Neuronal stem cell (in vitro differentiated cells): ENCODE measurements around the gene LRRC59.

Source experiments
- DNase-seq: peaks from one replicate; pipeline ENCODE4 v3.0.0-alpha.2; 2013; ENCODE audit warnings: low spot score
- H2AFZ ChIP-seq: one replicate; pipeline ENCODE4 v1.6.1; 2013; ENCODE audit warnings: mild to moderate bottlenecking, low read length, inconsistent platforms
- H2AK5ac ChIP-seq: 2 replicates; pipeline ENCODE4 v1.6.1; 2013; ENCODE audit warnings: low read depth, mild to moderate bottlenecking, inconsistent platforms, low read length, moderate library complexity, mixed read lengths
- H2BK120ac ChIP-seq: 2 replicates; pipeline ENCODE4 v1.6.1; 2013; ENCODE audit warnings: low read depth, mild to moderate bottlenecking, inconsistent platforms, low read length, moderate library complexity, mixed read lengths
- H2BK12ac ChIP-seq: one replicate; pipeline ENCODE4 v1.6.1; 2013; ENCODE audit warnings: low read length, inconsistent platforms
- H2BK15ac ChIP-seq: 2 replicates; pipeline ENCODE4 v1.6.1; 2013; ENCODE audit warnings: mild to moderate bottlenecking, low read length, inconsistent platforms, mixed read lengths
- H2BK5ac ChIP-seq: one replicate; pipeline ENCODE4 v1.6.1; 2013; ENCODE audit warnings: inconsistent platforms, mild to moderate bottlenecking, low read length, moderate library complexity
- H3K14ac ChIP-seq: one replicate; pipeline ENCODE4 v1.6.1; 2013; ENCODE audit warnings: low read length, inconsistent platforms
- H3K18ac ChIP-seq: 2 replicates; pipeline ENCODE4 v1.6.1; 2013; ENCODE audit warnings: low read length, inconsistent platforms
- H3K23ac ChIP-seq: 2 replicates; pipeline ENCODE4 v1.6.1; 2013; ENCODE audit warnings: low read depth, mild to moderate bottlenecking, mixed read lengths, low read length, inconsistent platforms; ENCODE audit not compliant: poor library complexity
- H3K27ac ChIP-seq: replicated peaks from 3 replicates; pipeline ENCODE4 v1.5.1; 2013; ENCODE audit warnings: low read length, inconsistent platforms
- H3K27me3 ChIP-seq, 3 experiments: 2 replicates each; pipeline ENCODE4 v1.6.1; 2013; ENCODE audit warnings: low read length in 3 of 3, mild to moderate bottlenecking in 2 of 3, inconsistent platforms in 1 of 3, low read depth in 1 of 3, mixed read lengths in 1 of 3, moderate library complexity in 1 of 3; ENCODE audit not compliant: control insufficient read depth in 3 of 3, insufficient read depth in 3 of 3
- H3K36me3 ChIP-seq, 2 donors: replicated peaks in 1 of 2; 2 replicates each; pipeline ENCODE4 v1.6.1; 2013; ENCODE audit warnings: low read length in 2 of 2; ENCODE audit not compliant: control insufficient read depth in 2 of 2, insufficient read depth in 2 of 2
- H3K4ac ChIP-seq: 2 replicates; pipeline ENCODE4 v1.6.1; 2013; ENCODE audit warnings: inconsistent platforms, mild to moderate bottlenecking, low read length, moderate library complexity
- H3K4me1 ChIP-seq, 2 donors: 1 replicate in 1 of 2; 2 replicates in 1 of 2; pipeline ENCODE4 v1.6.1; 2013; ENCODE audit warnings: low read length in 2 of 2, low read depth in 1 of 2; ENCODE audit not compliant: control insufficient read depth in 2 of 2, insufficient read depth in 1 of 2
- H3K4me2 ChIP-seq: one replicate; pipeline ENCODE4 v1.6.1; 2013; ENCODE audit warnings: mild to moderate bottlenecking, low read length, inconsistent platforms; ENCODE audit not compliant: insufficient read depth, poor library complexity, severe bottlenecking
- H3K4me3 ChIP-seq, 2 donors: 2 replicates each; pipeline ENCODE4 v1.5.1; 2013; ENCODE audit warnings: low read length in 2 of 2, mild to moderate bottlenecking in 2 of 2, inconsistent platforms in 1 of 2, moderate library complexity in 1 of 2
- H3K79me1 ChIP-seq: one replicate; pipeline ENCODE4 v1.6.1; 2013; ENCODE audit warnings: low read depth, mild to moderate bottlenecking, inconsistent platforms, low read length, moderate library complexity
- H3K9ac ChIP-seq: one replicate; pipeline ENCODE4 v1.6.1; 2013; ENCODE audit warnings: mild to moderate bottlenecking, low read depth, low read length, inconsistent platforms; ENCODE audit not compliant: poor library complexity
- H3K9me3 ChIP-seq, 2 donors: replicated peaks in 1 of 2; 2 replicates each; pipeline versions ENCODE3 to v1.6.1; 2013; ENCODE audit warnings: low read length in 2 of 2, mild to moderate bottlenecking in 2 of 2, inconsistent platforms in 1 of 2, low read depth in 1 of 2, mixed read lengths in 1 of 2, moderate library complexity in 1 of 2; ENCODE audit not compliant: control insufficient read depth in 2 of 2, insufficient read depth in 1 of 2
- H4K8ac ChIP-seq: one replicate; pipeline ENCODE4 v1.6.1; 2013; ENCODE audit warnings: low read depth, mild to moderate bottlenecking, inconsistent platforms, low read length, moderate library complexity
- H4K91ac ChIP-seq: one replicate; pipeline ENCODE4 v1.6.1; 2013; ENCODE audit warnings: low read length, low read depth, mild to moderate bottlenecking, inconsistent platforms; ENCODE audit not compliant: poor library complexity
- WGBS, 2 donors: extraction: QIAGEN DNeasy Blood & Tissue Kit; methylation state at CpG; one replicate each; pipeline ENCODE4 v1.1.7; 2013; ENCODE audit warnings: missing lambda C conversion rate in 2 of 2, mixed read lengths in 1 of 2; ENCODE audit not compliant: insufficient read length in 2 of 2, insufficient replicate concordance in 1 of 2; ENCODE audit errors: extremely low coverage in 2 of 2; 5-methylcytosine and 5-hydroxymethylcytosine counted together

Gene LRRC59

DNA sequence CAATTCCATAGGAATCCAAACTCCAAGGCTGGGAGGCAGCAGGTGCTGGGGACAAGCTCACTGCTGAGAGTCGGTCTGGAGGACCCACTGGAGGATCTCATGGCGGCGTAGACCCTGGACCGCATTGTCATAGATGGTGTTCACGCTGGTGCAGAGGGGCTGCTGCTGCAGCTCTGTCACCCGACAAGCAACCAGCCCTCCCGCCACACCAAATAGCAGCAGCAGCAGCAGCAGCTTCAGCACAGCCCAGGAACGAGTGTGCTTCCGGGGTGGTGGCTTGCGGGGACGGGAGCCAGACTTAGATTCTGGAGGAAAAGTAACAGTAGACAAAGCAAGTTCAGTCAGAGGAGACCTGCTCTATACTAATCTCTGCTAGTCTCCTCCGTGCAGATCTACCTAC is 14.4 kb downstream of the LRRC59 start:
- DNase-seq: no peak
- Histone ChIP-seq H2BK12ac (no peak overlapping the region), H3K4me2 (no peak overlapping the region), H2BK15ac (no peak overlapping the region), H3K14ac (no peak overlapping the region), H3K4me1 (no peaks in the 10 kb centered on the region), H3K4me3 (no peak overlapping the region), H4K91ac (no peak overlapping the region), H4K8ac (no peak overlapping the region), H2AK5ac (no peak overlapping the region), H3K79me1 (no peaks in the 10 kb centered on the region), H3K27me3 (no peaks in the 10 kb centered on the region), H3K9ac (no peak overlapping the region), H3K27ac (no peak overlapping the region), H2BK120ac (no peak overlapping the region), H2BK5ac (no peak overlapping the region), H3K4ac (no peak overlapping the region), H3K36me3 (peaks cover 60 to 98% of the 10 kb centered on the region in 2 donors), H3K9me3 (no peaks in the 10 kb centered on the region), H2AFZ (no peak overlapping the region), H3K23ac (no peak overlapping the region), H3K18ac (no peak overlapping the region)
- no CpG with 5 or more reads among the region's 12 CpGs for WGBS, 2 donors

DNA sequence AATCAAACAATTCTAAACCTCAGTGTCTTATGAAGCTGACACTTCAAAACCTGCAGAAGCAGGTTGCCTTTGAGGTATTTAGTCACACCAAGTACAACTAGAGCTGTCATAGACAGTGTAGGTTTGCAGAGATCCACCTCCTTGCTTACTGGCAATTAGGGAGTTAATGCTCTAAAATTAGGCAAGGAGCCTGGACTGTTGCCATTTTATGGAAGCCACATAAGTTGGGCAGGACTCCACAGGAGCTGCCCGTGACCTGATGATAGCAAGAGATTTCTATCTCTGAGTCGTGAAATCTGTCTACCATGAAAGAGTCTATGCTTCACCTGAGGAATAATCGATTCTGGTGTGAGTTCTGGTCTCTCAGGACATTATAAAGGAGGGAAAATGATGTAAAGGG is 15.4 kb downstream of the LRRC59 start:
- no CpG with 5 or more reads among the region's 3 CpGs for WGBS, 2 donors
- H3K18ac ChIP-seq: no peak overlapping the region
- no peak for DNase-seq
- peaks cover 53 to 96% of the 10 kb centered on the region in 2 donors for H3K36me3 ChIP-seq
- H3K27ac ChIP-seq: no peak overlapping the region
- no peak overlapping the region for H2AK5ac ChIP-seq
- H3K79me1 ChIP-seq: no peaks in the 10 kb centered on the region
- no peak overlapping the region for H4K8ac ChIP-seq
- H3K9ac ChIP-seq: no peak overlapping the region
- H3K14ac ChIP-seq: no peak overlapping the region
- no peak overlapping the region for H3K23ac ChIP-seq
- no peak overlapping the region for H2BK120ac ChIP-seq
- H2AFZ ChIP-seq: no peak overlapping the region
- no peak overlapping the region for H3K4me2 ChIP-seq
- no peak overlapping the region for H2BK15ac ChIP-seq
- no peaks in the 10 kb centered on the region for H3K27me3 ChIP-seq
- no peak overlapping the region for H3K4ac ChIP-seq
- H3K9me3 ChIP-seq: no peaks in the 10 kb centered on the region
- H4K91ac ChIP-seq: no peak overlapping the region
- no peak overlapping the region for H2BK5ac ChIP-seq
- H2BK12ac ChIP-seq: no peak overlapping the region
- H3K4me1 ChIP-seq: no peaks in the 10 kb centered on the region
- H3K4me3 ChIP-seq: no peak overlapping the region

DNA sequence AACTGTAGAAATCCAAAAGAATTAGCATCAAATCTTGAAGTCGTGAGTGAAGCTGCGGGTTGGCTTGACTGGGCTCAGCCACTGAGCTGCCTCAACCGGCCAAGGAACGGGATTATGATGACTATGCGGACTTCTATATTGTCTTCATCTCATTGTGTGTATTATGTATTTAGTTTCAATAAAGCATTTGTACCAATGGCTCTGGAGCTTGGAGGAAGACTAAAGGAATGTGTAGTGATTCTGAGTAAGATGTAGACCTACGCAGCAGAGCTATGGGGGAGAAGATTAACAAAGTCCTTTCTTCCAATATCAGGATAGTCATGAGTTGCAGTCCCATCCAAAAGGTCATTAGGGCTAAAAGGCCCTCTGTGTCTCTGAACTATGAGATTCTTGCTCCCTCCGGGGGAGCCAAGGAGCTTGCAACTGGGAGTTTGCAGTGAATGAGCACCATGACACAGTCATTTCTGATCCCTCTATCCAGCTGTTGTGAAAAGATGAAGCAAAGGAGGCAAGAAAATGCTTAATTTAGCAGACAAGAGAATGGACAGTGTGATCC is 16.0 kb downstream of the LRRC59 start:
- no peak for DNase-seq

DNA sequence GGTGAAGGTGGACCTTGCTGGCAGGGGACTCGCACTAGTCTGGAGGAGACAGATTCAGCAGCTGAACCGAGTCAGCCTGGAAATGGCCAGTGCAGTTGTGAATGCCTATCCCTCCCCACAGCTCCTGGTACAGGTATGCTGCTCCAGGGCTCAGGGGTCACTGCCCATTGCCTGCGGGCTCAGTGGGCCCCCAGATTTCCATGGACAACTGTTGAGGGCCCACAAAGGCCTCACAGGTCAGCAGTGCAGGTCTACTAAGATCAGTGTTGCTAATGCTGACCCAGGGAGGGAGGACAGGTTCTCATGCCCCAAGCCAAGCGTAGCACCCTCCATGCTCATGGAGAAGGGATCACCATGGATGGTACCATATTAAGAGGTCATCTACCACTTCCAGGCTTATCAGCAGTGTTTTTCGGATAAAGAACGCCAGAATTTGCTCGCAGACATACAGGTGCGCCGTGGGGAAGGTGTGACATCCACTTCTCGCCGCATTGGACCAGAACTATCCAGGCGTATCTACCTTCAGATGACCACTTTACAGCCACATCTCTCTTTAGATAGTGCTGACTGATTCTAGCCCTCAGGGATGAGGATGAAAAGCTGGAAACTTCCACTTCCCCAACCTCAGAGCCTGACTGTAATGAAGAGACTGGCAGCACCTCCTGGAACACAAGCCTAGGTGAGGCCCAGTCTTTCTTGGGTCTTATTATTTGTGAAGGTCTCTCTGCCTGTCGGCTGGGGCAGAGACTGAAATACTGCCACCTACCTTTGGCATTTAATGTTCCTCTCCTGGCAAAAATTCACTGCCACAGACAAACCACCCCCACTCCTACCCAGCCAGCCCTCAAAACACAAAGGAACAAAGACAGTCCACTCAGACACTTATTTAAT is 16.7 kb downstream of the LRRC59 start:
- Histone ChIP-seq H3K79me1 (no peaks in the 10 kb centered on the region), H2BK12ac (no peak overlapping the region), H3K36me3 (peaks cover 51 to 95% of the 10 kb centered on the region in 2 donors), H3K4ac (no peak overlapping the region), H2AFZ (no peak overlapping the region), H3K4me1 (no peaks in the 10 kb centered on the region), H2BK120ac (no peak overlapping the region), H2BK5ac (no peak overlapping the region), H3K18ac (no peak overlapping the region), H3K23ac (no peak overlapping the region), H3K4me2 (no peak overlapping the region), H4K8ac (no peak overlapping the region), H3K9ac (no peak overlapping the region), H3K9me3 (no peaks in the 10 kb centered on the region), H2BK15ac (no peak overlapping the region), H3K27ac (no peak overlapping the region), H3K14ac (no peak overlapping the region), H3K27me3 (no peaks in the 10 kb centered on the region), H3K4me3 (no peak overlapping the region), H2AK5ac (no peak overlapping the region), H4K91ac (no peak overlapping the region)
- WGBS, 2 donors: no CpG with 5 or more reads among the region's 13 CpGs
- DNase-seq: no peak

More for the DNA sequence above, 16.0 kb downstream of the LRRC59 start:
- Histone ChIP-seq H2BK15ac (no peak overlapping the region), H3K4me2 (no peak overlapping the region), H4K8ac (no peak overlapping the region), H3K79me1 (no peaks in the 10 kb centered on the region), H3K36me3 (peaks cover 51 to 95% of the 10 kb centered on the region in 2 donors), H2BK12ac (no peak overlapping the region), H3K23ac (no peak overlapping the region), H3K4me1 (no peaks in the 10 kb centered on the region), H3K18ac (no peak overlapping the region), H2BK5ac (no peak overlapping the region), H2AK5ac (no peak overlapping the region), H4K91ac (no peak overlapping the region), H2AFZ (no peak overlapping the region), H2BK120ac (no peak overlapping the region), H3K4ac (no peak overlapping the region), H3K27ac (no peak overlapping the region), H3K4me3 (no peak overlapping the region), H3K9ac (no peak overlapping the region), H3K14ac (no peak overlapping the region), H3K27me3 (no peaks in the 10 kb centered on the region), H3K9me3 (no peaks in the 10 kb centered on the region)
- WGBS, 2 donors: no CpG with 5 or more reads among the region's 7 CpGs
